ENCODE measurements around the gene BTG1.

GRCh38 chr12:92121826-92122225 lies 23.8 kb downstream of the BTG1 start:
- TF ChIP-seq HDGF (IDR thresholded peaks at IDR 0.05; ENCODE audit: borderline replicate concordance) = no peak
- no peak for TF ChIP-seq TARDBP (IDR thresholded peaks at IDR 0.05)
- no peak for TF ChIP-seq SUZ12 (IDR thresholded peaks at IDR 0.05)
- TF ChIP-seq ELF4 (IDR thresholded peaks at IDR 0.05) = no peak
- TF ChIP-seq FOXA1 (IDR thresholded peaks at IDR 0.05) = no peak
- TF ChIP-seq BHLHE40 (IDR thresholded peaks at IDR 0.05; ENCODE audit: borderline replicate concordance) = no peak
- no peak for TF ChIP-seq SP1 (IDR thresholded peaks at IDR 0.05)
- TF ChIP-seq FOXK2 (IDR thresholded peaks at IDR 0.05) = no peak
- no peak for TF ChIP-seq NFRKB (IDR thresholded peaks at IDR 0.05)
- no peak for TF ChIP-seq CTBP1 (IDR thresholded peaks at IDR 0.05; ENCODE audit: borderline replicate concordance)

Data from HEK293T (cell line).